Endodermal cell (in vitro differentiated cells): ENCODE measurements around the gene NOP16. TPM values are rescaled to one million over a fixed set of nuclear protein-coding genes. Genes with fewer than 3 reads are reported as not detected.

Experiments
- DNase-seq: peaks from one replicate; pipeline ENCODE4 v3.0.0-alpha.2; 2017
- H3K27ac ChIP-seq: 2 replicates; pipeline ENCODE4 v1.5.1; 2013; ENCODE audit warnings: mild to moderate bottlenecking, low read depth, low read length, moderate library complexity
- H3K27me3 ChIP-seq: 2 replicates; pipeline ENCODE4 v1.6.1; 2013; ENCODE audit warnings: mild to moderate bottlenecking, low read length, moderate library complexity; ENCODE audit not compliant: insufficient read depth, control insufficient read depth, poor library complexity, severe bottlenecking
- H3K36me3 ChIP-seq: 2 replicates; pipeline ENCODE4 v1.7.0; 2013; ENCODE audit warnings: mild to moderate bottlenecking, low read length, moderate library complexity; ENCODE audit not compliant: control insufficient read depth, insufficient read depth
- H3K4me1 ChIP-seq: one replicate; pipeline ENCODE4 v1.7.0; 2013; ENCODE audit warnings: low read length; ENCODE audit not compliant: control insufficient read depth, insufficient read depth
- H3K4me3 ChIP-seq: 2 replicates; pipeline ENCODE4 v1.5.1; 2013; ENCODE audit warnings: mild to moderate bottlenecking, low read length, moderate library complexity
- H3K9ac ChIP-seq: 2 replicates; pipeline ENCODE4 v1.6.1; 2013; ENCODE audit warnings: mild to moderate bottlenecking, low read length, moderate library complexity; ENCODE audit not compliant: poor library complexity, severe bottlenecking; ENCODE audit errors: extremely low read depth
- H3K9me3 ChIP-seq: 2 replicates; pipeline ENCODE4 v1.6.1; 2013; ENCODE audit warnings: mild to moderate bottlenecking, low read length, moderate library complexity; ENCODE audit not compliant: control insufficient read depth
- H3K27ac Mint-ChIP-seq: 2 replicates; pipeline ENCODE4 v1.8.0; 2020; ENCODE audit warnings: mixed read lengths
- H3K27me3 Mint-ChIP-seq: 2 replicates; pipeline ENCODE4 v1.8.0; 2021; ENCODE audit warnings: mild to moderate bottlenecking, mixed read lengths; ENCODE audit not compliant: insufficient read depth
- H3K36me3 Mint-ChIP-seq: 2 replicates; pipeline ENCODE4 v1.8.0; 2020; ENCODE audit warnings: low read depth, mixed read lengths
- H3K4me1 Mint-ChIP-seq: 2 replicates; pipeline ENCODE4 v1.8.0; 2020; ENCODE audit warnings: mixed read lengths
- H3K4me3 Mint-ChIP-seq: 2 replicates; pipeline ENCODE4 v1.8.0; 2020; ENCODE audit warnings: mild to moderate bottlenecking, moderate library complexity, mixed read lengths
- H3K9me3 Mint-ChIP-seq: 2 replicates; pipeline ENCODE4 v1.8.0; 2020; ENCODE audit warnings: mild to moderate bottlenecking, mixed read lengths
- WGBS, 2 experiments: methylation state at CpG; one replicate each; pipeline versions ENCODE4 v1.1.5 to v1.1.7; 2013; ENCODE audit warnings: missing lambda C conversion rate in 2 of 2, mixed read lengths in 1 of 2; ENCODE audit not compliant: insufficient coverage in 1 of 2, insufficient read length in 1 of 2; 5-methylcytosine and 5-hydroxymethylcytosine counted together
- total RNA-seq, 2 donors: library from RNA; stranded (reverse); fragmentation: NEBNext Ultra II Directional in 1 of 2; extraction: Animal tissue kit (Norgen Biotek cat#: 25700) in 1 of 2; gene quantifications; 2 replicates in 1 of 2; 3 replicates in 1 of 2; pipeline ENCODE4 v1.2.1, GENCODE V29; 2021
- TF ChIP-seq, protein P1 (sequence below): fragments of 200-600 bp; sonication (generic); conservative IDR thresholded peaks from 2 replicates; pipeline ENCODE4 v1.5.0; 2021; ENCODE audit warnings: antibody characterized with exemption, mild to moderate bottlenecking

NOP16 gene
- total RNA-seq, 2 donors from 2014 or later = 18.6 to 31.3 TPM

DNA sequence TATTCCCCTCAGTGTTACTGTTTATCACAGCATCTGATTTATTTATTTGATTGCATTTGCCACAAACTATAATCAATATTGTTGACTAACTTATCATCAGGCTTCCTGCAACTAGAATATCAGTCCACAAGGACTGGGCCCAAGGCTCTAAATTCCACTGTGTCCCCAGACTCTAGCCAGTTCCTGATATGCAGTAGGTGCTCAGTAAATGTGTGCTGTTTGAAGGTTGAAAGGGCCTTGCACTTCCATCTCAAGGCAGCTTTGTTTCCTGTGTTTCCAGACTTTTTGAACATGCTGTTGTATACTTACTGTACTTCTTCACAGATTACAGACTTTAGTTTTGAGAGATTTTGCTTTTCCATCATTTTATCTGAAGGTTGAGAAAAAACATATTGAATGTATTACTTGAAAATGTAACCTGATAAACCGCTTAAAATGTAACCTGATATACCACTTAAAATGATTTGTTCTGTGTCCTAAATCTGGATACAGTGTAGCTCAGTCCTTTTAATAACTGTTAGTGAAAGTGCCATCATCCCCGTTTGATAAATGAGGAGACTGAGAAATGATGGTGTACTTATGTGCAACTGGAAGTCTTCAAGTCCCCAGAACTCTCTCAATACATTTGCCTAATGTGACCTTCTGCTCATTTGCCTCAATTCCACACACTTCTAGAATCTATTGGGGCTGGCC is 45.5 kb downstream of the NOP16 start:
- no peak for DNase-seq
- Mint-ChIP-seq H3K9me3 (no peaks in the 10 kb centered on the region), H3K36me3 (peaks cover 61% of the 10 kb centered on the region), H3K27ac (no peak overlapping the region), H3K4me1 (no peaks in the 10 kb centered on the region), H3K27me3 (no peaks in the 10 kb centered on the region), H3K4me3 (no peak overlapping the region)
- TF ChIP-seq, protein P1, sequence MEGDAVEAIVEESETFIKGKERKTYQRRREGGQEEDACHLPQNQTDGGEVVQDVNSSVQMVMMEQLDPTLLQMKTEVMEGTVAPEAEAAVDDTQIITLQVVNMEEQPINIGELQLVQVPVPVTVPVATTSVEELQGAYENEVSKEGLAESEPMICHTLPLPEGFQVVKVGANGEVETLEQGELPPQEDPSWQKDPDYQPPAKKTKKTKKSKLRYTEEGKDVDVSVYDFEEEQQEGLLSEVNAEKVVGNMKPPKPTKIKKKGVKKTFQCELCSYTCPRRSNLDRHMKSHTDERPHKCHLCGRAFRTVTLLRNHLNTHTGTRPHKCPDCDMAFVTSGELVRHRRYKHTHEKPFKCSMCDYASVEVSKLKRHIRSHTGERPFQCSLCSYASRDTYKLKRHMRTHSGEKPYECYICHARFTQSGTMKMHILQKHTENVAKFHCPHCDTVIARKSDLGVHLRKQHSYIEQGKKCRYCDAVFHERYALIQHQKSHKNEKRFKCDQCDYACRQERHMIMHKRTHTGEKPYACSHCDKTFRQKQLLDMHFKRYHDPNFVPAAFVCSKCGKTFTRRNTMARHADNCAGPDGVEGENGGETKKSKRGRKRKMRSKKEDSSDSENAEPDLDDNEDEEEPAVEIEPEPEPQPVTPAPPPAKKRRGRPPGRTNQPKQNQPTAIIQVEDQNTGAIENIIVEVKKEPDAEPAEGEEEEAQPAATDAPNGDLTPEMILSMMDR = no peak
- no peaks in the 10 kb centered on the region for H3K9me3 ChIP-seq
- WGBS, 2 experiments = 77 to 90% methylated on average over 2 of the region's 2 CpGs
- no peak overlapping the region for H3K9ac ChIP-seq
- no peak overlapping the region for H3K4me3 ChIP-seq
- peaks cover 70% of the 10 kb centered on the region for H3K36me3 ChIP-seq
- H3K27me3 ChIP-seq = no peaks in the 10 kb centered on the region
- no peak overlapping the region for H3K27ac ChIP-seq
- H3K4me1 ChIP-seq = no peaks in the 10 kb centered on the region

DNA sequence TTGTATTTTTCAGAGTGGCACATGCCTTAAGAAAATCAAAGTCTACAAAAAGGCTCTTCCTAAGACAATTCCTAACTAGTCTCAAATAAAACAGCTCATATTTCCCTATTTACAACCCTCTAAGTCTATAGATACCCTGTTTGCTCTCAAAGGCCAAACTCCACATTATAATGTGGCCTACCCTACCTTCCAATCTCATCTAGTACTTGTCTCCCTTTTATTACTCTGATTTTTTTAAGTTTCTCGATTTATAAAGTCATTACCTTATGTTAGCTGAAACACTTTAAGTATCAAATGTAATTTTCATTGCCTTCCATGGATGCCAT is 46.3 kb downstream of the NOP16 start:
- H3K4me3 Mint-ChIP-seq = no peak overlapping the region
- H3K27me3 Mint-ChIP-seq = no peaks in the 10 kb centered on the region
- no peaks in the 10 kb centered on the region for H3K9me3 Mint-ChIP-seq
- Histone ChIP-seq H3K9ac (no peak overlapping the region), H3K36me3 (peaks cover 70% of the 10 kb centered on the region), H3K27ac (no peak overlapping the region), H3K27me3 (no peaks in the 10 kb centered on the region), H3K4me1 (no peaks in the 10 kb centered on the region), H3K9me3 (no peaks in the 10 kb centered on the region), H3K4me3 (no peak overlapping the region)
- peaks cover 59% of the 10 kb centered on the region for H3K36me3 Mint-ChIP-seq
- H3K27ac Mint-ChIP-seq = no peak overlapping the region
- WGBS, 2 experiments = 88% methylated on average over 1 of the region's 1 CpG; no CpG with 5 or more reads in 1 of the 2 experiments
- DNase-seq = no peak
- H3K4me1 Mint-ChIP-seq = no peaks in the 10 kb centered on the region
- TF ChIP-seq, protein P1 = no peak

DNA sequence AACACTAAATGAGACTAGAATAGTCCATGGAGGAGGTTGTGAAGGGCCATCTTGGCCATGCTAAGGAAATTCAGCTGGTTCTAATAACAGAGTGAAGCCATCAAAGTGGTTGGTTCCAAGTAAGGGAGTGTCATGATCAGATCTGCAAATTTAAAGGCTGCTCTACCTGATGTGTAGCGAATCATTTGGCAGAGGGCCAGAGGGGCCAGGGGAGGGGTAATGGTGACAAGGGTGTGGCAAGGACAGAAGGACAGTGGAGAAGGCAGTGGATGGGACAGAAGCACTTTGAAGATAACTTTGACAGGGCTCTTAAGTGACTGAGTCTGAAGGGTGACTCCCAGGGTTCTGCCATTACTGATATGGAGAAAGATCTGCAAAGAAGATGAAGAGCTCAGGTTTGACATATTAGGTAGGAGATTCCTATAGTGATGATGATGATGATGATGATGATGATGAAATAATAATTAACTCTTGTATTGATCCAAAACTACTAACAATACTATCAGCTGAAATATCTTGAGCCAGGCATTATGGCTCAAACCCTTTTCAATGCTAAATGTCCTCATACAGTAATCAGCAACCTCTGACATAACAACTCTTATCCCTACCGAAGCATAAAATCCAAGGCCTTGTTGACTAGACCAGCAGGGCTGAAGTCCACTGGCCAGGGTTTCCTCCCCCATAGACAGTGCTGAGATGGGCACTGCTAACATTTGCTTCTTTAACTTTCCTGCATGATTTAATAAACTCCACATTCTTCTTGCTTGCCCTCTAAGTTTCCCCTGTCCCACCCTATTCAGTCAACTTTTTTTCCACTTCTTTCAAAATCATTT is 46.9 kb downstream of the NOP16 start:
- Histone ChIP-seq H3K27me3 (no peaks in the 10 kb centered on the region), H3K9ac (no peak overlapping the region), H3K36me3 (peaks cover 70% of the 10 kb centered on the region), H3K9me3 (no peaks in the 10 kb centered on the region), H3K4me3 (no peak overlapping the region), H3K27ac (no peak overlapping the region), H3K4me1 (no peaks in the 10 kb centered on the region)
- Mint-ChIP-seq H3K36me3 (peaks cover 60% of the 10 kb centered on the region), H3K27me3 (no peaks in the 10 kb centered on the region), H3K4me3 (no peak overlapping the region), H3K9me3 (no peaks in the 10 kb centered on the region), H3K27ac (no peak overlapping the region), H3K4me1 (no peaks in the 10 kb centered on the region)
- no peak for DNase-seq
- TF ChIP-seq, protein P1 = no peak
- WGBS, 2 experiments = 94 to 97% methylated on average over 2 of the region's 2 CpGs
